GM12891 (cell line): Measurements from ENCODE around the gene UQCR10.

Source experiments
- PAX5 ChIP-seq: IDR thresholded peaks from 2 replicates; pipeline ENCODE4 v1.6.1; 2011; ENCODE audit warnings: low read length, moderate library complexity, mild to moderate bottlenecking; ENCODE audit not compliant: insufficient read depth, severe bottlenecking
- POLR2A ChIP-seq: IDR thresholded peaks from 2 replicates; pipeline ENCODE4 v1.6.1; 2011; ENCODE audit warnings: low read depth, low read length, control low read depth
- POLR2AphosphoS5 ChIP-seq: IDR thresholded peaks from 2 replicates; pipeline ENCODE4 v1.6.1; 2011; ENCODE audit warnings: low read depth, low read length, control low read depth
- POU2F2 ChIP-seq: IDR thresholded peaks from 2 replicates; pipeline ENCODE4 v1.6.1; 2011; ENCODE audit warnings: low read depth, mild to moderate bottlenecking, control low read depth, low read length, moderate library complexity
- SPI1 ChIP-seq: IDR thresholded peaks from 2 replicates; pipeline ENCODE4 v1.6.1; 2011; ENCODE audit warnings: low read depth, low read length, control low read depth
- TAF1 ChIP-seq: IDR thresholded peaks from 2 replicates; pipeline ENCODE4 v1.6.1; 2011; ENCODE audit warnings: low read depth, low read length, control low read depth

DNA sequence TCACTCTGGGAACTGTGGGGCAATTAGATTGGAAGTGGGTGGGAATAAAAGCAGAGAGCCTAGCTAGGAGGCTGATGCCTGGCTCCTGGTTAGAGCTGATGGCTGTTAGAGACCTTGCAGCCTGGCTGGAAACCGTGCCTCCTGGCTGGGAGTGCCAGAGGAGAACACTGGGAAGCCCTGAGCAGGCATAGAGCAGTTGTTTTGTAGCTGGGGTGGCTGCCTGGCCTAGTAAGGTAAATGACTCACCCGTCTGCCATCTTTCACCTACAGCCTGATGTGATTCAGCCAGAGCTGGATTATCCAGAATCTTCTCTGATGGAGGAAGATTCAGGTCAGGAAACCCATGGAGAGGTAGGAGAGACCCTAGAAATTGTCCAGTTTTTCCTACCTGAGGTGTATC lies 6.1 kb downstream of the UQCR10 start:
- TF ChIP-seq POLR2A (no peak), TAF1 (no peak), POLR2AphosphoS5 (no peak), SPI1 (no peak), POU2F2 (no peak), PAX5 (no peak)
